H9 (cell line): Measurements from ENCODE around the gene RPS24. TPM values are rescaled to one million over a fixed set of nuclear protein-coding genes. Genes with fewer than 3 reads are reported as not detected.

Source experiments
- DNase-seq: peaks from one replicate; pipeline ENCODE4 v3.0.0-alpha.2; 2017
- H2AFZ ChIP-seq: one replicate; pipeline ENCODE4 v1.6.1; 2013; ENCODE audit warnings: mild to moderate bottlenecking, low read length, control low read depth, moderate library complexity
- H2AK5ac ChIP-seq: 2 replicates; pipeline ENCODE4 v1.6.1; 2013; ENCODE audit warnings: low read length, control low read depth, mixed read lengths; ENCODE audit not compliant: insufficient read length
- H2BK120ac ChIP-seq: one replicate; pipeline ENCODE4 v1.6.1; 2013; ENCODE audit warnings: low read depth, mild to moderate bottlenecking, low read length, control low read depth, inconsistent platforms; ENCODE audit not compliant: poor library complexity, severe bottlenecking
- H2BK12ac ChIP-seq: 2 replicates; pipeline ENCODE4 v1.6.1; 2013; ENCODE audit warnings: low read length, control low read depth, mixed read lengths, low read depth; ENCODE audit not compliant: insufficient read length
- H2BK15ac ChIP-seq: 2 replicates; pipeline ENCODE4 v1.6.1; 2013; ENCODE audit warnings: low read depth, low read length, control low read depth
- H2BK20ac ChIP-seq: one replicate; pipeline ENCODE4 v1.6.1; 2013; ENCODE audit warnings: low read depth, mild to moderate bottlenecking, low read length, control low read depth, inconsistent platforms; ENCODE audit not compliant: poor library complexity, severe bottlenecking
- H2BK5ac ChIP-seq: 2 replicates; pipeline ENCODE4 v1.6.1; 2013; ENCODE audit warnings: low read length, control low read depth, mixed read lengths; ENCODE audit not compliant: insufficient read length
- H3K14ac ChIP-seq: 2 replicates; pipeline ENCODE4 v1.6.1; 2013; ENCODE audit warnings: low read length, control low read depth; ENCODE audit not compliant: insufficient read depth
- H3K18ac ChIP-seq: 2 replicates; pipeline ENCODE4 v1.6.1; 2013; ENCODE audit warnings: low read depth, mild to moderate bottlenecking, mixed read lengths, low read length, control low read depth; ENCODE audit not compliant: insufficient read length
- H3K23ac ChIP-seq: 2 replicates; pipeline ENCODE4 v1.6.1; 2013; ENCODE audit warnings: low read length, control low read depth, mixed read lengths, low read depth; ENCODE audit not compliant: insufficient read length
- H3K23me2 ChIP-seq: 2 replicates; pipeline ENCODE4 v1.6.1; 2013; ENCODE audit warnings: low read depth, mild to moderate bottlenecking, mixed read lengths, low read length, control low read depth; ENCODE audit not compliant: insufficient read length, poor library complexity, severe bottlenecking
- H3K27ac ChIP-seq: 2 replicates; pipeline ENCODE4 v1.5.1; 2013; ENCODE audit warnings: low read length, control low read depth, mixed read lengths, low read depth; ENCODE audit not compliant: insufficient read length
- H3K27me3 ChIP-seq: 2 replicates; pipeline ENCODE4 v1.6.1; 2013; ENCODE audit warnings: low read length, control low read depth, inconsistent platforms; ENCODE audit not compliant: insufficient read depth
- H3K4ac ChIP-seq: 2 replicates; pipeline ENCODE4 v1.6.1; 2013; ENCODE audit warnings: low read depth, mild to moderate bottlenecking, control low read depth, inconsistent platforms, low read length, moderate library complexity
- H3K4me1 ChIP-seq: 2 replicates; pipeline ENCODE4 v1.6.1; 2013; ENCODE audit warnings: low read length, control low read depth, inconsistent platforms; ENCODE audit not compliant: insufficient read depth
- H3K4me2 ChIP-seq: 2 replicates; pipeline ENCODE4 v1.6.1; 2013; ENCODE audit warnings: low read length, control low read depth, mixed read lengths; ENCODE audit not compliant: insufficient read length, insufficient read depth
- H3K56ac ChIP-seq: 2 replicates; pipeline ENCODE4 v1.6.1; 2013; ENCODE audit warnings: low read depth, mild to moderate bottlenecking, mixed read lengths, low read length, control low read depth; ENCODE audit not compliant: insufficient read length
- H3K79me1 ChIP-seq: 2 replicates; pipeline ENCODE4 v1.6.1; 2013; ENCODE audit warnings: low read depth, mild to moderate bottlenecking, moderate library complexity, low read length, control low read depth, inconsistent platforms; ENCODE audit not compliant: insufficient read depth, poor library complexity, severe bottlenecking
- H3K79me2 ChIP-seq: 2 replicates; pipeline ENCODE4 v1.6.1; 2013; ENCODE audit warnings: low read length, control low read depth, inconsistent platforms; ENCODE audit not compliant: insufficient read depth
- H3K9ac ChIP-seq: 2 replicates; pipeline ENCODE4 v1.6.1; 2013; ENCODE audit warnings: low read length, control low read depth, mixed read lengths; ENCODE audit not compliant: insufficient read length; ENCODE audit errors: extremely low read depth
- H3K9me3 ChIP-seq: one replicate; pipeline ENCODE4 v1.6.1; 2013; ENCODE audit warnings: low read depth, low read length, inconsistent platforms; ENCODE audit not compliant: control insufficient read depth
- H3T11ph ChIP-seq: one replicate; pipeline ENCODE4 v1.6.1; 2013; ENCODE audit warnings: mild to moderate bottlenecking, low read length, control low read depth, inconsistent platforms
- H4K20me1 ChIP-seq: one replicate; pipeline ENCODE4 v1.6.1; 2013; ENCODE audit not compliant: control insufficient read depth, insufficient read length, insufficient read depth
- H4K5ac ChIP-seq: 2 replicates; pipeline ENCODE4 v1.6.1; 2013; ENCODE audit warnings: low read depth, mild to moderate bottlenecking, mixed read lengths, low read length, control low read depth; ENCODE audit not compliant: insufficient read length
- H4K8ac ChIP-seq: replicated peaks from 2 replicates; pipeline ENCODE4 v1.6.1; 2013; ENCODE audit warnings: low read length, control low read depth, mixed read lengths, low read depth; ENCODE audit not compliant: insufficient read length
- H4K91ac ChIP-seq: 2 replicates; pipeline ENCODE4 v1.6.1; 2013; ENCODE audit warnings: low read depth, mild to moderate bottlenecking, moderate library complexity, mixed read lengths, low read length, control low read depth; ENCODE audit not compliant: insufficient read length
- H3K27ac Mint-ChIP-seq, 3 experiments: 2 replicates in 2 of 3; 3 replicates in 1 of 3; pipeline ENCODE4 v1.8.0; 2020 to 2021; ENCODE audit warnings: mixed read lengths in 3 of 3, mild to moderate bottlenecking in 1 of 3, moderate library complexity in 1 of 3
- H3K27me3 Mint-ChIP-seq: 2 replicates; pipeline ENCODE4 v1.8.0; 2021; ENCODE audit warnings: low read depth, mild to moderate bottlenecking, moderate library complexity, mixed read lengths
- H3K36me3 Mint-ChIP-seq, 3 experiments: 2 replicates in 2 of 3; 3 replicates in 1 of 3; pipeline ENCODE4 v1.8.0; 2020 to 2021; ENCODE audit warnings: low read depth in 3 of 3, mixed read lengths in 3 of 3; ENCODE audit not compliant: insufficient read depth in 1 of 3
- H3K4me1 Mint-ChIP-seq, 2 experiments: 2 replicates each; pipeline ENCODE4 v1.8.0; 2020; ENCODE audit warnings: mixed read lengths in 2 of 2
- H3K4me3 Mint-ChIP-seq, 2 experiments: 2 replicates in 1 of 2; 3 replicates in 1 of 2; pipeline ENCODE4 v1.8.0; 2020 to 2021; ENCODE audit warnings: mild to moderate bottlenecking in 2 of 2, mixed read lengths in 2 of 2, moderate library complexity in 1 of 2
- H3K9me3 Mint-ChIP-seq, 2 experiments: 2 replicates in 1 of 2; 3 replicates in 1 of 2; pipeline ENCODE4 v1.8.0; 2020; ENCODE audit warnings: mild to moderate bottlenecking in 2 of 2, mixed read lengths in 2 of 2, moderate library complexity in 1 of 2
- CTCF ChIP-seq: fragments of 200-600 bp; sonication (generic); conservative IDR thresholded peaks from 3 replicates; pipeline ENCODE4 v1.8.0; 2021; ENCODE audit warnings: antibody characterized with exemption, mild to moderate bottlenecking
- WGBS: extraction: QIAGEN DNeasy Blood & Tissue Kit; methylation state at CpG from one replicate; pipeline ENCODE4 v1.1.7; 2013; ENCODE audit warnings: missing lambda C conversion rate, low lambda C conversion rate, mixed read lengths; ENCODE audit not compliant: insufficient read length; ENCODE audit errors: extremely low coverage; 5-methylcytosine and 5-hydroxymethylcytosine counted together
- total RNA-seq: library from RNA; stranded (reverse); gene quantifications from 2 replicates; pipeline ENCODE4 v1.2.1, GENCODE V29; 2021

Gene RPS24
- total RNA-seq, 1 experiment from 2014 or later: 1,966 TPM

- H3T11ph ChIP-seq: no peak overlapping the region
- no peak overlapping the region for H3K9ac ChIP-seq
- H3K4me1 Mint-ChIP-seq: no peaks in the 10 kb centered on the region
- H3K27ac Mint-ChIP-seq: no peak overlapping the region
- no peak overlapping the region for H3K4me3 Mint-ChIP-seq
- no peaks in the 10 kb centered on the region for H3K9me3 ChIP-seq
- H2BK20ac ChIP-seq: no peak overlapping the region
- H2BK120ac ChIP-seq: no peak overlapping the region
- H3K4me2 ChIP-seq: no peak overlapping the region
- H3K79me2 ChIP-seq: no peaks in the 10 kb centered on the region
- no peak overlapping the region for H2AFZ ChIP-seq
- no peak overlapping the region for H3K18ac ChIP-seq
- no peak overlapping the region for H2BK15ac ChIP-seq
- H3K23me2 ChIP-seq: no peaks in the 10 kb centered on the region
- H3K4me1 ChIP-seq: no peaks in the 10 kb centered on the region
- H3K4ac ChIP-seq: no peak overlapping the region
- no peak overlapping the region for H2AK5ac ChIP-seq
- no peak overlapping the region for H3K23ac ChIP-seq
- no CpG with 5 or more reads among the region's 3 CpGs for WGBS
- no peak for DNase-seq
- no peak overlapping the region for H2BK5ac ChIP-seq
- H3K27ac ChIP-seq: no peak overlapping the region
- H3K36me3 Mint-ChIP-seq: peaks cover 39 to 91% (median 73%) of the 10 kb centered on the region in 3 experiments; a peak in 6 of 7 replicates
- H2BK12ac ChIP-seq: no peak overlapping the region
- no peak overlapping the region for H4K5ac ChIP-seq
- H3K56ac ChIP-seq: no peak overlapping the region
- H3K27me3 Mint-ChIP-seq: no peaks in the 10 kb centered on the region
- no peaks in the 10 kb centered on the region for H3K27me3 ChIP-seq
- H4K91ac ChIP-seq: no peak overlapping the region
- H4K8ac ChIP-seq: no peak overlapping the region
- no peaks in the 10 kb centered on the region for H3K9me3 Mint-ChIP-seq
- no peaks in the 10 kb centered on the region for H4K20me1 ChIP-seq
- H3K14ac ChIP-seq: no peak overlapping the region
- H3K79me1 ChIP-seq: no peaks in the 10 kb centered on the region
- no peak for TF ChIP-seq CTCF
Measured at GRCh38 chr10:78019264-78019663, 14.4 kb upstream of the RPS24 start.
